ENCODE data around the gene RPUSD1.

DNA sequence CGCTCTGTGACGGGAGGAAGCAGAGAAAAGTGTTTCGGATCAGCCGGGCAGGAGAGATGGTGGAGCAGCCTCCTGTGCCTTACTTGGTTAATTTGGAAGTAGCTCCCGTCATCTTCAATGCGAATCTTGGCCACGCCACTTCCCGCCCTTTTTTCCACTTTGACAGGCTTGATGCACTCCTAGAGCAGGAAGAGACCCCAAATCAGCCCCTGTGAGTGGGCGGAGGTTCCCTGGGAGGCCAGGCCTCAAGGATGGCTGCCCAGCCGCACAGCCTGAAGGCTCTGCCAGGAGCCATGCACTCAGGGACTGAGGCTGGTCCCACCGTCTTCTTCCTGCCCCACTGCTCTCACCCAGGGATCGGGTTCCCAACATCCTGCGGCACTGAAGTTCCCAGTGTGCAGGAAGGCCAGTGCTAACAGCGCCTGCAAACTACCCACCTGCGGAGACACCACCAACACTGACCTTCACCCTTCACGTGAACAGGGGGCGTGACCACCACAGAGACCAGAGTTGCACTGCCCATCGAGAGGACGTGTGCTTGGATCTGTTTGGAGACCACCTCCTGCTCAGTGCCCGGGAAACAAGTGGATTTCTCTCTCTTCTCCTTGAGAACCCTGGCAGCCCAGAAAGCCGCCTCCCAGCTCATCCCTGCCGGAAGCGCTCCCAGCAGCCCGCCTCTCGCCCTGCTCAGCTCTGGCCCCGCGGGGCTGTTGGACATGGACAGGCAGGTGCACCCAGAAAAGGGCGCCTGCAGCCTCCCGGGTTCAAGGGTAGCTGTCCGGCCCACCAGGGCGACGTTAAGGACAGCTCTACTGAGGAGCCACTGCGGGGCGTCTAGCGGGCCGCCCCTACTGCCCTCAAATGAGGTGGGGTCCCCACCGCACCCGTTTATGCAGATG is 48.4 kb downstream of the RPUSD1 start:
- TF ChIP-seq CTCF (IDR thresholded peaks at IDR 0.05; ENCODE audit: low read length), result no peak
- no peak for TF ChIP-seq EZH2 (IDR thresholded peaks at IDR 0.05; ENCODE audit: borderline replicate concordance, low read length)

Measured in OCI-LY1 (cell line).